NCI-H2227 treated with DMSO at 0.1 percent for 48 hours (cell line): ENCODE measurements around the gene KLHL17.
A peak's percentile ranks its signal among the peaks of the same experiment; 100 is the strongest.

Experiments used
- DNase-seq: peaks from one replicate; lab custom pipeline; 2025; lab: John Stamatoyannopoulos, UW

The KLHL17 gene

DNA sequence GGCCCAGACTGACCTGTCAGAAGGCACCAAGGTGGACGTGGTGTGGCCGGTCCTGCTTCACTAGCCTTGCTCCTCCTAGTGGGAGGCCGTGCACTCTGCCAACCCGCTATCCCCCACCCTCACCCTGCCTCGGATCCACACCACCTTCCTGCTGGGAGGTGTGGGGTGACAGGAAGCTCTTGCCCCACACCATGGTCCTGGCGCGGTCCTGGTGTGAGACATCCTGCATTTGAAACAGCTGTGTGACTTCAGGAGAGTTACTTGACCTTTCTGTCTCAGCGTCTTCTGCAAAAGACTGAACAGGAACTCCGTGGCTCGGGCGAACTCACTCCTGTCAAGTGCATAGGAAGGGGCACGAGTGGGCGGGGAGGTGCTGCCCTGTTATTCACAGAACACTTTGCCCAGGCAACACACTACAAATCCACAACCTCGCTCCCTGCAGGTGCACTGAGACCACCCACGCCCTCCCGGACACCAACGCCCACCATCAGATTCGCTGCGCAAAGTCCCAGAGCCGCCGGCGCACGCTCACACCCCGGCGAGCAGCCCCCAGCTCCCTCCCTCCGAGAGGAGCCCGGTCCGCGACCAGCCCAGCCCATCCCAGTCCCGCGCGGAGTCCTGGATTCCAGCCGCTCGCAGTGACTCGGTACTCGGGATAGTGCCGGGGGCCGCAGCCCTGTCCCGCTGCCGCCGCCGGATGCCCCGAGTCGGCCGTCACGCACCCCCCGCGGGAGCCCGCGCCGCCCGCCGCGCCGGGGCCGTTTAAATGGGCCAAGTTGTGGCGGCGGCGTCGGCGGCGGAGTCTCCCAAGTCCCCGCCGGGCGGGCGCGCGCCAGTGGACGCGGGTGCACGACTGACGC lies 37.0 kb upstream of the KLHL17 start, which contains the start of gene SAMD11:
Gene SAMD11, plus strand, starts transcription at position 793 of the 860 bp plus-strand sequence. CDS start 509 bp downstream, outside the sequence.
- peak; percentile 76 for DNase-seq

DNA sequence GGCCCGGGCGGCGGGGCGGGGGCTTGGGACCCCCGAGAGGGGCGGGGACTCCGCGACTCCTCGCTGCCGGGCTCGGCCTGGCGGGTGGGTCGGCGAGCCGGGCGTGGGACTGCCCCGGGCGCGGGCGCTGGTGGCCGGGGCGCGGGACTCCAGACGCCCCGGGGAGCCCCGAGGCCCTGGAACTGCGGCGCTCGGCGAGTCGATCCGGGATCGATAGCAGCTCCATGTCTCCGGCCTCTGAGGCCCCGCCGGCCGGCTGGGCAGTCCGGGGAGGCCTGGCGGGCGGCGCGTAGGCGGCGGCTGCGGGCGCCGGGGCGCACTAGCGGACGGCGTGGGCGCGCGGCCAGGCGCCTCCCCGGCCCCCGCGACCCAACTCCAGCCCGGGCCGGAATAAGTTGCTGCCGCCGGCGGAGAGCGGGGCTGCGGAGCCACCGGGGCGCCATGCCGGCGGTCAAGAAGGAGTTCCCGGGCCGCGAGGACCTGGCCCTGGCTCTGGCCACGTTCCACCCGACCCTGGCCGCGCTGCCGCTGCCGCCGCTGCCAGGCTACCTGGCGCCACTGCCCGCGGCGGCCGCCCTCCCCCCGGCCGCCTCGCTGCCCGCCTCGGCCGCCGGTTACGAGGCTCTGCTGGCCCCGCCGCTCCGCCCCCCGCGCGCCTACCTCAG lies 36.3 kb upstream of the KLHL17 start:
- DNase-seq, result no peak

DNA sequence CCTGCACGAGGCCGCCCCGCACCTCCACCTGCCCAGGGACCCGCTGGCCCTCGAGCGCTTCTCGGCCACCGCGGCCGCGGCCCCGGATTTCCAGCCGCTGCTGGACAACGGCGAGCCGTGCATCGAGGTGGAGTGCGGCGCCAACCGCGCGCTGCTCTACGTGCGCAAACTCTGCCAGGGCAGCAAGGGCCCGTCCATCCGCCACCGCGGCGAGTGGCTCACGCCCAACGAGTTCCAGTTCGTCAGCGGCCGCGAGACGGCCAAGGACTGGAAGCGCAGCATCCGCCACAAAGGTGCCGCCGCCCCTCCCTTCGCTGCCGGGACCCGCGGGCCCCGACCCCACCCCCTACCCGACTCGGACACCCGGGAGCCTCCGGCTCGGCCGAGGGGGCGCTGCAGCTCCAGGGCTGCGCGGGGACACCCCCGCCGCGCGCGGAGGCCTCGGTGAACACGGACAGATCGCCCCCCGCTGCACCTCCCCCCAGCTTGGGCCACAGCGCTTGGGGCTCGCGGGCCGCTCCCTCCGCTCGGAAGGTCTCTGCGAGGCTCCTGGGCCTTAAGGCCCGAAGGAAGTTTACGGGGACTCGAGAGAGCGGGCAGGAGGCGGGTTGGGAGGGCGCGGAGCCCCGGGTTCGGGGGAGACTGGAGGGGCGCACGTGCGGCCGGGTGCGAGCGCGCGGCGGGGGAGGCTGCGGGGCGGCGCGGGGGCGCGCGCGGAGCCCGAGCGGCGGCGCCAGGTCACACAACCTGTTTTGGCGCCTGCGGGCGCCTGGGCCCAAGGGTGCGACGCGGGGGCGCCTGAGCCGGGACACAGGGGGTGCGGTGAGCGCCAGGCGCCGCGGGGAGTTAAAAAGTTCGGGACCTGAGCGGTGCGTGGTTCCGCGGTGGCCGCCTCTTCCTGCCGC lies 35.5 kb upstream of the KLHL17 start:
- DNase-seq, result no peak

DNA sequence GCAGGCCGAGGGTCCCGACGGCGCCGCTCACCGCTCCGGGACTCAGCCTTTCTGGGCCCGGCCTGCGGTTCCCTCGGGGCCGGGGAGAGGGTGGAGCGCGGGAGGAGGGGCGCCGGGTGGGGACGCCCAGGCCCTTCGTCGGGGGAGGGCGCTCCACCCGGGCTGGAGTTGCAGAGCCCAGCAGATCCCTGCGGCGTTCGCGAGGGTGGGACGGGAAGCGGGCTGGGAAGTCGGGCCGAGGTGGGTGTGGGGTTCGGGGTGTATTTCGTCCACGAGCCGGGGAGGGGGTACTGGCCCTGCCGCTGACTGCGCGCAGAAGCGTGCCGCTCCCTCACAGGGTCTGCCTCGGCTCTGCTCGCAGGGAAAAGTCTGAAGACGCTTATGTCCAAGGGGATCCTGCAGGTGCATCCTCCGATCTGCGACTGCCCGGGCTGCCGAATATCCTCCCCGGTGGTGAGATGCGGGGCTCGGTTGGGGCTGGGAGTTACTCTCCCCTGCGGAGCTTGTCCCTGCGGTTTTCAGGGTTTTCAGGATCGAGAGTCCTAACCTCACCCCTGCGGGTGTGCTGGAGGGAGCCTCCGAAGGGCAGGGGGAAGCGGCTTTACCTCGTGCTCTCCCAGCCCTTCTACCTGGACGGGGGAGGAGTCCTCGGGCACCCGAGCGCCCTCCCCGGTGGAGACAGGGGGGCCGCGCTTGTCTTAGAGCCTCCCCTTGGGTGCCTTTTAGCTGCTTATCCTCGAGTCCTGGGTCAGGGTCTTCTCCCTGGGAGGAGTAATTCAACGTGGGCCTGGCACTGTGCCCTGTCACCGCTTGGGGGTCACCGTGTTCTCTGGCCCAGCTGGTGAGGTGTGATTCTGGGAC lies 34.6 kb upstream of the KLHL17 start:
- no peak for DNase-seq

DNA sequence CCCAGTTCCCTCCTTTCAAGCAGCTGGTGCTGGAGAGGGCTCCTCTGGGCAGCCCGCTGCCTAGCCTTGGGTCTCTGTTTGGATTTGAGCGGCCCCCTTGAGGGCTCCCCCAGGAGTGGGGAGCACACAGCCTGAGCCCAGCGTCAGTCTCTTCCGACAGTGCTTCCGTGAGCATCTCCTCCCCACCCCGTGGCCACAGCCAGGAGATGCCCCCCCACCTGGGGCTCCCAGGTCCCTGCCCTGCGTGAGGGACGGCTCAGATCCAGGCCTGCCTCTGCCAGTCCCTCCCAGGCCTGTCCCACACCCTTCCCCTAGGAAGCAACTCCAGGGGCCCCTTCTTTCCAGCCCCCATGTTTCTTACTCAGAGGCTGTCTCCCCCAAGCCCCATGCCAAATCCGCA lies 33.1 kb upstream of the KLHL17 start:
- DNase-seq, result no peak

DNA sequence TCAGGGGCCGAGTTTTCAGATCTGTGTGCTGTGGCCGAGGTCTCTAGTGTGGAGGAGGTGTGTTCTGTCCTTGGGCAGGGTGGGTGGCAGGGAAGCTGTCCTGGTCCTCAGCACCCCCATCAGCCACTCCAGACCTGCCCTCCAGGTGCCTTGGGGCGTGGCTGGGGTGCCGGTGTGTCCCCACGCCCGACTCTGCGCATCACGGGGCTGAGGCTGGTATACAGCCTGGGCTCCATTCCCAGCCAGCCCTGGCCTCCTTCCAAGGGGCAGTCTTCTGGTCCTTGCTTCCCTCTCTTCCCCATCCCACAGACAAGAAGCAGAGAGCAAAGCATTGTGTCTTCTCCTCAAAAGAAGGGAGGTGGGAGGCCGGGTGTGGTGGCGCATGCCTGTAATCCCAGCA lies 32.6 kb upstream of the KLHL17 start:
- DNase-seq, result no peak

DNA sequence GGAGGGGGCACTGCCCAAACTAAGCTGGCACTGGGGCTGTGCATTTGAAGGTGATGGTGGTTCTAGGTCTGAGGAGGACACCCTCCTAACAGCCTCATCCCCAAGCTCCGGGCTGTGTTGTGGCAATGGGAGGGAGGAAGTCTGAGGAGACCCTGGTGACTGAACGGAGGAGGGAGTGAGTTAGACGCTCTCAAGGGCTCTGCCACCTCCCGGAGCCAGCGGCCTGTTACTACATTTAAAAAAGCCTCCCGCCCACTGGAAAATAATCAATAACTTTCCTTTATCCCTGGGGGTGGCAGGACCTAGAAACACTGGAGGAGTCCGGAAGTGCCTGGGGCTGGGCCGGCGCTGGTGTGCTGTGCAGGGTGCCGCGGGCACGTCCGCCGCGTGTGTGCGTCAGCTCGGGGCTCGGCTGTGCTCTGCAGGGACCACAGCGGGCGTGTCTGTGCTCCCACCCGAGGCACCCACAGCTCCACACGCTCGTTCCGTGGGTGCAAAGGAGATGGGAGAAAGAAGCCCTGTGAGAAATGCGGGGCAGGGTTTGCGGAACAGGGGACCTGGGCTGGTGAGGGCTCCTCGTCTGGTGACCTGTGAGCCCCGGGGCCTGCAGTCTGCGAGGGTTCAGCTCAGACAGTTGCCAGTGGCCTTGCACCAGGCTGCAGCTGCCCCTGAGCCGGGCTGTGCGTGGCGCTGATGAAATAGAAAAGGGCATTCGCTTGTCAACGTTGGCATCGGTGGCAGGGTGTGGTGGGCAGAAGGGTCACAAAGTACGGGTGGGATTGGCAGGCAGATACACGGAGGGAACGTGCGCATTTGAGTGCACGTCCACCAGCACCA lies 31.3 kb upstream of the KLHL17 start:
- DNase-seq, result no peak

DNA sequence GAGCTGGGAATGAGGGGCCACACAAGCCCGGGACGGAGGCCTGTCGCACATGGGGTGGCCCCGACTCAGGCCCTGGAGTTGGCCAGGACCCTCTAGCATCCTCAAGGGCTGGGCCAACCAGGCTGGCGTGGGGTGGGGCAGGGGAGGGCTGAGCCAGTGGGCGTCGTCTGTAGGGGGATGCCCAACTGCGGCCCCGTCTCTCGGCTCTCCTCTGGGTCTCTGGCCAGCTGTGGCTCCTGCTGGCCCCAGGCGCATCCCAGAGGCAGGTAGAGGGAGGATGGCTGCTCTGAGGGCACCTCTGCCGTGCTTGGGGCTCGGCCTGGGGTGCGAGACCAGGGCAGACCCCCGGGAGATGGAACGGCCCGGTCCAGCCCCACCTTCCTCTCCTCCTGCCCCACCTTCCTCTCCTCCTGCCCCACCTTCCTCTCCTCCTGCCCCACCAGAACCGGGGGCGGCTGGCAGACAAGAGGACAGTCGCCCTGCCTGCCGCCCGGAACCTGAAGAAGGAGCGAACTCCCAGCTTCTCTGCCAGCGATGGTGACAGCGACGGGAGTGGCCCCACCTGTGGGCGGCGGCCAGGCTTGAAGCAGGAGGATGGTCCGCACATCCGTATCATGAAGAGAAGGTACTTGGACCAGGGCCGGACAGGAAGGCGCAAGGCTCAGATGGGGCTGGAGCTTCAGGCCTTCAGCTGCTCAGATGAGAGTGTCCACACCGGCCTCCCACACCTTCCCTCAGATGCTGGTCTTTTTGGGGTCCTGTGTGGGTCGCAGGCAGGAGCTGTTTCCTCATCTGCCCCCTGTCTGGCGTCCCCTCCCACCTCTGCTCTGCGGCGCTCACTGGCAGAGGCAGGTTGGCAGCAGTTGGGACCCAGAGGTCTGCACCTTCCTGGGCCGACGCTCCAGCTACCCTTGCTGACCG lies 30.4 kb upstream of the KLHL17 start:
- DNase-seq, result no peak

DNA sequence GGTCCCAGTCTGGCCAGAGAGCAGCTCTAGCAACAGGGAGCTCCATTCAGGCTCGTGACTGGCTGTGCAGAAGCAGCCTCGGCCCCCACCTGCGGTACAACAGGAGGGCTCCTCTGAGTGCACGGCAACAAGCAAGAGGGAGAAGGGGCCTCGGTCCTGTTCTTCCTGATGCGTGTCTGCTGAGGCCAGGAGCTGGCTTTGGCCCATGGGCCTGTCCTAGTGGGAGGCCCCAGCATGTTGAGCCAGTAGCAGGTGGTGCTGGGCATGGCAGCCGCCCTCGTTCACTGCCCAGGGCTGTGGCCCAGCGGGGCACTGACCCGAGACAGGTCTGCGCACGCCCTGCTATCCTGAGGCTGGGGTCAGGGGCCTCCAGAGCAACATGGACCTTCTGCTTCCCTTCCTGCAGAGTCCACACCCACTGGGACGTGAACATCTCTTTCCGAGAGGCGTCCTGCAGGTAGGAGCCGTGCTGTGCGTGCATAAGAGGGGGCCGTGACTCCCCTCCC lies 29.7 kb upstream of the KLHL17 start:
- no peak for DNase-seq

DNA sequence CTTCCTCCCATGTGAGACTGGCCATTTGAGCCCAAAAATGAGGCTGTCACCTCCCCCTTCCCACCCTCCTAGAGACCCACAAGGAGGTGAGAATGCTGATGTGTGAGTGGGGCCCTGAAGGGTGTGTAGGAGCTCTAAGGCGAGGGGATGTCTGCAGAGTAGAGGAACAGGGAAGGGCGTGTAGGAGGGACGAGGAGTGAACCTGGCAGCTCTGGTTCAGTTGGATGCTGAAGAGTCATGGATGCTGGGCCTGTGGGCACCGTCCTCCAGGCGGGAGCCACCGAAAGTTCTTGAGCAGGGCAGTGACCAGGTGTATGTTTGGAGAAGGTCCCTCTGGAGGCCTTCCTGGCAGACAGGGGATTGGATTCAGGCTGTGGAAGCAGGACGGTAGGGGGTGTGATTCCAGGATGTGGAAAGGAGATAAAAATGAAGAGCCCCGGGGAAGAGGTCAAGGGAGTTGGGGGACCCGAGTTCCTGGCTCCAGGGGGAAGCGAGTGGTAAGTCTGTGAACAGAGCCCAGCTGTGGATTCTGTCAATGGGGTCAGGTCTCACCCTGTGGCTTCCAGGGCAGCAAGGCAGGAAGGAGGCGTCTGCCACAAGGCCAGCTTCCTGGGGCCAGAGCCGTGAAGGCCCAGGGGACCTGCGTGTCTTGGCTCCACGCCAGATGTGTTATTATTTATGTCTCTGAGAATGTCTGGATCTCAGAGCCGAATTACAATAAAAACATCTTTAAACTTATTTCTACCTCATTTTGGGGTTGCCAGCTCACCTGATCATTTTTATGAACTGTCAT lies 28.8 kb upstream of the KLHL17 start:
- no peak for DNase-seq

DNA sequence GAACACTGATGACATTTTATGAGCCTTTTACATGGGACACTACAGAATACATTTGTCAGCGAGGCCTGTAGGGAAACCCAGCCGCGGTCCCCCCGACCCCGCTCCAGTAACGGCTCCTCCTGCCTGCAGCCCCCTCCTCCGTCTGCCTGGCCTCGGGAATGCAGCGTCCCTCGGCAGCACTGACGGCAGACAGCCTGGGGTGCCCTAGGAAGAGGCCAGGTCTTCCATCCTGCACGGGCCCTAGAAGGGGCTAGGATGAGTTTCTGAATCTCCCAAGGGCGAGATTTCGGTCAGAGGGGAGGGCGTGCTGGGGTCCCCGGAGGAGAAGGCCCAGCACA lies 28.2 kb upstream of the KLHL17 start:
- no peak for DNase-seq

DNA sequence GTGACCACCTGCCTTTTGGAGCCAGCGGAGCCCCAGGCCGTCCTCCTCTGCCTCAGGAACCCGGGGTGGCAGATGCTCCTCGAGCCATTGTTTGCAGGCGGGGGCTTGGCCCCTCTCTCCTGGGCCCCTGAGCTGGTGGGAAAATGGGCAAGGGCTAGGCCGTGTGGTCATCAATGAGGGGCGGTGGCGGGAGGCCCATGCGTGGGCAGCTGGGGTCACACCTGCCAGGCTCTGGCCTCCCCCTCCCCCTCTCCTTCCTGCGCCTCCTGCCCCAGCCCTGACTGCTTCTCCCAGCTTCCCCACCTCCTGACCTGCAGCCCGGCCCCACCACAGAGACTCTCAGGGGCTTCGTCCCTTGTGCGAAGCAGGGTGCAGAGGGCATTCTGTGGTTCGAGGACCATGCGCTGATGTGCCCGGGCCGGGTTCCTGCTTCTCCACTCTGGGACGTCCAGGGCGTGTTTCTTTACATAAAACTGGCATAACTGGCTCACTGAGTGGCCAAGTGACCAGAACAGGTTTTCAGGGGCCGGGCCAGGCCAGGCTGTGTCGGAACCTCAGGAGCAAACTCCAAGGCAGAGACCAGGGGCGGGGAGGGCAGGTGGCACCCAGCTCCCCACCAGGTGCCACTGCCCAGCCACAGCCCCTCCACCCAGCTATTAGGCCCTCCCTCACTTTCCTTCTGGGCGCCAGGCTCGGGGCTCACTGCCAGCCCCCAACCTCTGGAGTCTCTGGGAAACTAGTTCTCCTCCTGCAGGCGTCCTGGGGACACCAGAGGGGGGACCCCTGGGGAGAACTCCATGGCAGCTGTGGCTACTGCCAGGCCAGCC lies 27.4 kb upstream of the KLHL17 start:
- DNase-seq, result no peak

DNA sequence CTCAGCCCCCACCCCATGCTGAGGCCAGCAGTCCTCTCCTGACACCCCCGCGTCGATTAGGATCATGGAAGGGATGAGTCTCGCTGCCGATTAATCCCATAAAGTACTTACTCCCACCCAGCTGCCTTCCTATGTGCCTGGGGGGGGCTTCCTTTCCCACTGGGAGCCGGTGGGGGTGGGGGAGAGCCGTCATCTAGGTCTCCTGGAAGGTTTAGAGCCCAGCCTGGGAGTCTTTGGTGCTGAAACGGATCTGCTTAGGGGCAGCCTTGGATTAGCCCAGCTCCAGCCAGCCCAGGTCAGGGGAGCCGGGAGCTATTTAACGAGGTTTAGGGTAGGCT lies 26.8 kb upstream of the KLHL17 start:
- DNase-seq, result no peak

DNA sequence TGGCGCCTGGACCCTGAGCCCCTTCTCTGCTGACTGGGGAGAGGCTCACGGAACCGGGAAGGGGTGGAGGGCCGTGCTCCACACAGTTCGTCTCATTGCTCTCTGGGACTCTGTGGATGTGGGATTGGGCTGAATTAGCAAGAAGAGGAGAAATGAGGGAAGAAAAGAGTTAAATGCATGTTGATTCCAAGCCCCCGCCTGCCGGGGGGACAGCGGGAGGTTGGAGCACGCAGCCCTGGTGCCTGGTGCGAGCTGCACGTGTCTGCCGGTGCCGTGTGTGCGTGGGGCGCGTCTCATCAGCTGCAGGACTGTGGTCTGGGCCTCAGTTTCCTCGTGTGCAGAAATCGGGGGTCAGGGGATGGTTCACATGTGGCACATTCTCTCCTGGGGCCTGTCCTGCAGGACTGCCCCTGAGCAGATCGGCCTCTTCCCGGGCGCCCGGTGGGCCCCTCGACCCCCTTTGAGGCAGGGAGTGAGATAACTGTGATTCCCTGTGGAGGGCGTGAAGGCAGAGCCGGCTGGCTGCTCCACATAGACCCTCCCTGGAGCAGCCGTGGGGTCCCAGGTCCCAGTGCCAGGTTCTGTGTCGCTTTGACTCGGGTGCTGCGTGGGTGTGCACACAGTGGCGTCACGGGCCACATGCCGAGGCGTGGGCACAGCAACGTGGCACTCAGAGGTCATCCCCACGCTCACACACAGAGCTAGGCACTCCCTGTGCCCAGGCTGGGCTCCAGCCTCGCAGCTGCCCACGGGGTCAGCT lies 25.2 kb upstream of the KLHL17 start:
- DNase-seq, result no peak

DNA sequence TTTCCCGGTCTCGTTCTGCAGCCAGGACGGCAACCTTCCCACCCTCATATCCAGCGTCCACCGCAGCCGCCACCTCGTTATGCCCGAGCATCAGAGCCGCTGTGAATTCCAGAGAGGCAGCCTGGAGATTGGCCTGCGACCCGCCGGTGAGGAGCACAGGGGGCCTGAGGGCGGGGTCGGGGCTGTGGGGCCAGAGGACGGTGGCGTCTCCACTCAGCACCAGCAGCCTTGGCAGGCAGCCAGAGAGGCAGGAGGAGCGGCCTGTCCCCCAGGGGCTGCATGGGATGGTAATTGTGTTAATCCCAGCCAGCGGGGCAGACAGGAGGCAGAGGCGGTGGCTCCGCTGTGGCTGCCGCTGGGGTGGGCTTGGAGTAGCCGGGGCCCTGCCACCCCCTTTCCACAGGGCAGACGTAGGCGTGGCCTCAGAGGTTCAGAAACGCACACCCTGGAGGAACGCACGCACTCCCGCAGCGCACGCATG lies 24.6 kb upstream of the KLHL17 start:
- peak; percentile 85 for DNase-seq

DNA sequence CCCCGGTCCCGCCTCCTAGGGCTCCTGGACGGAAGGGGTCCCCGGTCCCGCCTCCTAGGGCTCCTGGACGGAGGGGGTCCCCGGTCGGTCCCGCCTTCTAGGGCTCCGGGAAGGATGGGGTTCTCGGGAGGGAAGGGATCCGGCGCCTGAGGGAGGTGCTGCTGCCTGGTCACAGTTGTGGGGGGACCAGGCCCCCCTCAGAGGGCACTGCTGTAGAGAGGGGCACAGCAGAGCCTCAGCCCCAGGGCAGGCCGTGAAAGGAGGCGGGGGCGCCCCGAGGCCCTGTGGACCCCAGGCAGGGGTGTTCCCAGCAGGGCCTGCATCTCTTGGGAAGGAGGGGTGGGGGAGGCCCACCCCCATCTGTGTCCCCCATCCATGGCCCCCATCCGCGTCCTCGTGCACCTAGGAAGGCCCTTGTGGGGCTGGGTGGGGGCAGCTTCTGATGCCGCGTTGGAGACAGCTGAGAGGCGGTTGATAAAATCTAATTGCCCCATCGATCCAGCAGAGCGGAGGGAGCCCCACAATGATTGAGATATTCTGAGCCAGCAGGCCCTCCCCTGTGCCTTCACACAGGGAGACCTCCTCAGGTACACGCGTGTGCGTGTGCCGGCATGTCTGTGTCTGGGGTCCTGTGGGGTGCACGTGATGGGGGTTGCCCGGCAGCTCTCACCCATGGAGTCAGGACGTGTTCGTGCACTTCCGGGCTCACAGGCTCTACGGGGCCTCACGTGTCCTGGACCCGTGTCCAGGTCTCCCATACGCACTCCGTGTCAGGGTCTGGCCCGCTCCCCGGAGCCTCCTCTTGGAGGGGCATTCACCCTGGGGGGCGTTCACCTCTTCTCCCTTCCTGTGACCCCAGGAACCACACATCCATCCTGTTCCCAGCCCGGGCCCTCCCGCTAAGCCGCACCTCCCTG lies 23.8 kb upstream of the KLHL17 start:
- no peak for DNase-seq
